Thoracic aorta (tissue), 2 donors: ENCODE measurements around the gene IL32. TPM values are rescaled to one million over a fixed set of nuclear protein-coding genes. Genes with fewer than 3 reads are reported as not detected.

Experiments used
- ATAC-seq: fragments of 150-250 bp; one replicate; pipeline ENCODE4 v1.8.0; 2017; ENCODE audit warnings: low read depth; ENCODE audit not compliant: insufficient number of reproducible peaks, low FRiP score
- DNase-seq: peaks from one replicate; pipeline ENCODE4 v3.0.0-alpha.2; 2020; ENCODE audit warnings: low spot score
- H3K27ac ChIP-seq, 2 donors: fragments of 200-600 bp; sonication (generic); 1 replicate in 1 of 2; 2 replicates in 1 of 2; pipeline ENCODE4 v1.5.1; 2016; ENCODE audit warnings: mild to moderate bottlenecking in 2 of 2, moderate library complexity in 2 of 2
- H3K27me3 ChIP-seq: fragments of 200-600 bp; sonication (generic); replicated peaks from 2 replicates; pipeline ENCODE4 v1.6.0; 2016; ENCODE audit warnings: mild to moderate bottlenecking; ENCODE audit not compliant: insufficient read depth
- H3K36me3 ChIP-seq: fragments of 200-600 bp; sonication (generic); one replicate; pipeline ENCODE4 v1.5.1; 2016
- H3K4me1 ChIP-seq, 2 donors: fragments of 200-600 bp; sonication (generic); 1 replicate in 1 of 2; 2 replicates in 1 of 2; pipeline versions ENCODE4 v1.5.1 to v1.6.0; 2016; ENCODE audit warnings: low read depth in 2 of 2, mild to moderate bottlenecking in 1 of 2; ENCODE audit not compliant: control insufficient read depth in 1 of 2
- H3K4me3 ChIP-seq: fragments of 200-600 bp; sonication (generic); 2 replicates; pipeline ENCODE4 v1.5.1; 2016; ENCODE audit warnings: mild to moderate bottlenecking
- H3K9me3 ChIP-seq: fragments of 200-600 bp; sonication (generic); 2 replicates; pipeline ENCODE4 v1.5.1; 2016
- CTCF ChIP-seq: fragments of 200-600 bp; sonication (generic); IDR thresholded peaks from one replicate; pipeline ENCODE4 v1.5.1; 2019; ENCODE audit warnings: antibody characterized with exemption
- total RNA-seq, 2 donors: library from RNA; depleted of rRNA; stranded (reverse); fragments of >200 nt; gene quantifications; one replicate each; pipeline versions ENCODE4 v1.1.0 to v1.2.3, GENCODE V29; 2016

IL32 gene
- total RNA-seq, 2 donors from 2014 or later, result 42.4 to 55.4 TPM

GRCh38 chr16:3094289-3095027 is 29.0 kb downstream of the IL32 start:
- Histone ChIP-seq H3K4me1 (no peaks in the 10 kb centered on the region), H3K27ac (no peak overlapping the region), H3K36me3 (no peaks in the 10 kb centered on the region), H3K9me3 (no peaks in the 10 kb centered on the region), H3K4me3 (no peak overlapping the region), H3K27me3 (no peaks in the 10 kb centered on the region)
- no peak for TF ChIP-seq CTCF
- no peak for DNase-seq
- no peak for ATAC-seq

- Histone ChIP-seq H3K27ac (no peak overlapping the region), H3K4me1 (peaks cover 4 to 6% of the 10 kb centered on the region in 2 donors), H3K4me3 (no peak overlapping the region), H3K9me3 (no peaks in the 10 kb centered on the region), H3K36me3 (no peaks in the 10 kb centered on the region), H3K27me3 (peaks cover 3% of the 10 kb centered on the region)
- no peak for DNase-seq
- TF ChIP-seq CTCF, result no peak
- ATAC-seq, result no peak
Measured at GRCh38 chr16:3095869-3096268, 30.4 kb downstream of the IL32 start.

- no peak overlapping the region for H3K27ac ChIP-seq
- no peak for DNase-seq
- peaks cover 4 to 6% of the 10 kb centered on the region in 2 donors for H3K4me1 ChIP-seq
- no peaks in the 10 kb centered on the region for H3K9me3 ChIP-seq
- H3K27me3 ChIP-seq, result peaks cover 5% of the 10 kb centered on the region
- no peaks in the 10 kb centered on the region for H3K36me3 ChIP-seq
- no peak for TF ChIP-seq CTCF
- ATAC-seq, result no peak
- H3K4me3 ChIP-seq, result no peak overlapping the region
Measured at GRCh38 chr16:3096362-3096761, 30.9 kb downstream of the IL32 start.

GRCh38 chr16:3097266-3097665 is 31.8 kb downstream of the IL32 start:
- Histone ChIP-seq H3K27ac (no peak overlapping the region), H3K4me1 (peaks cover 4 to 6% of the 10 kb centered on the region in 2 donors), H3K4me3 (no peak overlapping the region), H3K9me3 (no peaks in the 10 kb centered on the region), H3K27me3 (peaks cover 5% of the 10 kb centered on the region), H3K36me3 (no peaks in the 10 kb centered on the region)
- no peak for TF ChIP-seq CTCF
- DNase-seq, result no peak
- ATAC-seq, result no peak

- no peaks in the 10 kb centered on the region for H3K9me3 ChIP-seq
- no peak for DNase-seq
- peaks cover 5% of the 10 kb centered on the region for H3K27me3 ChIP-seq
- H3K27ac ChIP-seq, result no peak within 1 kb of the TSS
- no peaks in the 10 kb centered on the region for H3K36me3 ChIP-seq
- no peak for TF ChIP-seq CTCF
- H3K4me3 ChIP-seq, result peak within 1 kb of the TSS; percentile 62
- no peak for ATAC-seq
- peaks cover 4 to 6% of the 10 kb centered on the region in 2 donors for H3K4me1 ChIP-seq
Measured at GRCh38 chr16:3098459-3099394, 33.3 kb downstream of the IL32 start, which contains the start of gene ZSCAN10. ZSCAN10 (minus strand) TSS chr16:3099294; CDS start chr16:3092937, 6,357 bp downstream.
